NCI-H345 treated with DMSO at 0.1 percent for 48 hours (cell line): ENCODE results near the gene ITM2C.

Source experiments
- DNase-seq: peaks from one replicate; lab custom pipeline; 2025; ENCODE audit not compliant: unreplicated experiment; lab: John Stamatoyannopoulos, UW

Gene ITM2C

GRCh38 chr2:230850358-230850658 is 14.4 kb upstream of the ITM2C start:
- DNase-seq: no peak

GRCh38 chr2:230852113-230852512 is 12.6 kb upstream of the ITM2C start:
- DNase-seq: no peak

GRCh38 chr2:230861552-230862255 is 3.0 kb upstream of the ITM2C start:
- no peak for DNase-seq

- DNase-seq: no peak
Measured at GRCh38 chr2:230862292-230862691, 2.5 kb upstream of the ITM2C start.

GRCh38 chr2:230863031-230863430 is 1.7 kb upstream of the ITM2C start:
- no peak for DNase-seq

GRCh38 chr2:230863442-230864121 is 1.2 kb upstream of the ITM2C start:
- DNase-seq: no peak

GRCh38 chr2:230864122-230864604 is 579 bp upstream of the ITM2C start:
- no peak for DNase-seq

- DNase-seq: no peak
Measured at GRCh38 chr2:230865307-230865765, 594 bp downstream of the ITM2C start.

GRCh38 chr2:230865766-230866755 is 1.3 kb downstream of the ITM2C start:
- DNase-seq: no peak

- DNase-seq: peak; percentile 78
Measured at GRCh38 chr2:230866756-230867523, 2.2 kb downstream of the ITM2C start.

GRCh38 chr2:230868161-230868946 is 3.6 kb downstream of the ITM2C start:
- DNase-seq: peak; percentile 36

GRCh38 chr2:230868947-230869913 is 4.5 kb downstream of the ITM2C start:
- DNase-seq: no peak

GRCh38 chr2:230869914-230870543 is 5.3 kb downstream of the ITM2C start:
- DNase-seq: no peak

- no peak for DNase-seq
Measured at GRCh38 chr2:230870544-230871360, 6.0 kb downstream of the ITM2C start.

GRCh38 chr2:230871361-230872150 is 6.8 kb downstream of the ITM2C start:
- no peak for DNase-seq

- no peak for DNase-seq
Measured at GRCh38 chr2:230872151-230872967, 7.6 kb downstream of the ITM2C start.
